Smooth muscle cell of the umbilical artery (primary cell): ENCODE data around the gene TNFSF9. TPM values are rescaled to one million over a fixed set of nuclear protein-coding genes. Genes with fewer than 3 reads are reported as not detected.

Experiments
- total RNA-seq: library from RNA; depleted of rRNA; stranded (reverse); fragments of >200 nt; gene quantifications from 2 replicates; pipeline ENCODE4 v1.2.3, GENCODE V29; 2014

The TNFSF9 gene, protein sequence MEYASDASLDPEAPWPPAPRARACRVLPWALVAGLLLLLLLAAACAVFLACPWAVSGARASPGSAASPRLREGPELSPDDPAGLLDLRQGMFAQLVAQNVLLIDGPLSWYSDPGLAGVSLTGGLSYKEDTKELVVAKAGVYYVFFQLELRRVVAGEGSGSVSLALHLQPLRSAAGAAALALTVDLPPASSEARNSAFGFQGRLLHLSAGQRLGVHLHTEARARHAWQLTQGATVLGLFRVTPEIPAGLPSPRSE
- 0.14 and 0.30 TPM in 2 replicates for total RNA-seq

GRCh38 chr19:6530386-6531162 is at the start of gene TNFSF9:
Gene TNFSF9, plus strand, starts transcription at chr19:6531026. Its CDS starts 11 bp downstream, at chr19:6531037.

DNA sequence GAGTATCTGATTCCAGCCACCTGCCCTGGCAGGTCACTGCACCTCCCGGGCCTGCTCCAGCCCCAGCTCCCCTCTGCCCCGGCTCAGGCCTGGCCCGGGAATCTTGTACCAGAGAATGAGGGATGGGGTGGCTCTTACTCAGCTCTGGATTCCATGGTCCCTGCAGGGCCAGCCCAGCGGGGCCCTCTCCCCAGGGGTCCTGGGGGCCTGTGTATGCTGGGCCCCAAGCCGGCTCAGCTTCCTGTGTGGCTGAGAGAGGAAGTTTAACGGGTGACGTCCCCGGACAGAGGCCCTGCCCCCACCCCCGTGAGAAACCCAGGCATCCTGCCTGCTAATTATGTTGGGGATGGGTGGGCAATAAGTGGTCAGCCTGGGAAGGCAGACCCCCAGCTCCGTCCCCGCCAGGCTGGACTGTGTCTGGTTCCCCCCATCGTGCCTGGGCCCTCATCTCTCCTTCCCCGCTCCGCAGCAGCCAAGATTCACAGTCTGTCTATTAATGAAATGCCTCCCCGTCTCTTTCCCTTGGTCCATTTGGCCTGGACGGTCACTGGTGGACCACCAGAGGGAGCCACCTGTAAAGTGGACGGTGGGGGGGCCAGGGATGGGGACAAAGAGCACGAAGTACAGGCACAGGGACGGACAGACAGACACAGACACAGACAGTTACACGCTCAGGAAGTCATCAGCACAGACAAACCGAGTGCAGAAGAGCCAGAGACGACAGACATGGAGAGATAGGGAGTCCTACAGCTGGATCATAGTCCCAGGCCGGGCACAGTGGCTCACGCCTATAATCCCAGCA is 49.1 kb upstream of the TNFSF9 start, which contains the start of gene DENND1C:
TSS of gene DENND1C (minus strand) at position 247 of the 802 bp plus-strand sequence. CDS start at position 155, 92 bp downstream.

GRCh38 chr19:6501740-6502648 is 28.8 kb upstream of the TNFSF9 start, which contains the start of gene TUBB4A:
Gene TUBB4A, minus strand, starts transcription at chr19:6502309. Its CDS starts 97 bp downstream, at chr19:6502212.

Other genes starting within 250 kb of the TNFSF9 start
- gene ACER1, start 197.4 kb upstream of the TNFSF9 start, total RNA-seq: 0.09 TPM in 1 of 2 replicates, not detected in the other
- gene CLPP, start 169.5 kb upstream of the TNFSF9 start, total RNA-seq: 39.2 and 54.3 TPM in 2 replicates
- 19.4 and 60.0 TPM in 2 replicates for gene ALKBH7, start 158.2 kb upstream of the TNFSF9 start, total RNA-seq
- gene PSPN, start 155.1 kb upstream of the TNFSF9 start, total RNA-seq: 1.4 and 1.5 TPM in 2 replicates
- gene GTF2F1, start 137.9 kb upstream of the TNFSF9 start, total RNA-seq: 40.4 and 54.5 TPM in 2 replicates
- 87.9 and 167 TPM in 2 replicates for gene KHSRP, start 106.2 kb upstream of the TNFSF9 start, total RNA-seq
- not detected in 2 replicates for gene SLC25A41, start 97.3 kb upstream of the TNFSF9 start, total RNA-seq
- 53.7 and 113 TPM in 2 replicates for gene SLC25A23, start 71.2 kb upstream of the TNFSF9 start, total RNA-seq
- not detected in 2 replicates for gene CRB3, start 66.8 kb upstream of the TNFSF9 start, total RNA-seq
- gene DENND1C, start 49.2 kb upstream of the TNFSF9 start, total RNA-seq: not detected in 2 replicates
- gene TUBB4A, start 28.7 kb upstream of the TNFSF9 start, total RNA-seq: 0.60 TPM in 1 of 2 replicates, not detected in the other
- not detected in 2 replicates for gene CD70, start 60.1 kb downstream of the TNFSF9 start, total RNA-seq
- gene TNFSF14, start 139.1 kb downstream of the TNFSF9 start, total RNA-seq: under 0.01 TPM in 1 of 2 replicates, not detected in the other
- 3.1 and 60.0 TPM in 2 replicates for gene C3, start 189.6 kb downstream of the TNFSF9 start, total RNA-seq
- 38.2 and 47.5 TPM in 2 replicates for gene GPR108, start 206.6 kb downstream of the TNFSF9 start, total RNA-seq
- 38.9 and 40.6 TPM in 2 replicates for gene TRIP10, start 208.7 kb downstream of the TNFSF9 start, total RNA-seq
- not detected in 2 replicates for gene SH2D3A, start 236.4 kb downstream of the TNFSF9 start, total RNA-seq
- gene VAV1, start 241.7 kb downstream of the TNFSF9 start, total RNA-seq: not detected in 2 replicates